GM19397 (cell line): ENCODE results near the gene MKI67.

Source experiments
- ATAC-seq: cut with Tn5 transposase; IDR thresholded peaks from one replicate; pipeline ENCODE4 v1.9.1; 2021; ENCODE audit warnings: mild to moderate bottlenecking, moderate library complexity; ENCODE audit not compliant: unreplicated experiment

The MKI67 gene

DNA sequence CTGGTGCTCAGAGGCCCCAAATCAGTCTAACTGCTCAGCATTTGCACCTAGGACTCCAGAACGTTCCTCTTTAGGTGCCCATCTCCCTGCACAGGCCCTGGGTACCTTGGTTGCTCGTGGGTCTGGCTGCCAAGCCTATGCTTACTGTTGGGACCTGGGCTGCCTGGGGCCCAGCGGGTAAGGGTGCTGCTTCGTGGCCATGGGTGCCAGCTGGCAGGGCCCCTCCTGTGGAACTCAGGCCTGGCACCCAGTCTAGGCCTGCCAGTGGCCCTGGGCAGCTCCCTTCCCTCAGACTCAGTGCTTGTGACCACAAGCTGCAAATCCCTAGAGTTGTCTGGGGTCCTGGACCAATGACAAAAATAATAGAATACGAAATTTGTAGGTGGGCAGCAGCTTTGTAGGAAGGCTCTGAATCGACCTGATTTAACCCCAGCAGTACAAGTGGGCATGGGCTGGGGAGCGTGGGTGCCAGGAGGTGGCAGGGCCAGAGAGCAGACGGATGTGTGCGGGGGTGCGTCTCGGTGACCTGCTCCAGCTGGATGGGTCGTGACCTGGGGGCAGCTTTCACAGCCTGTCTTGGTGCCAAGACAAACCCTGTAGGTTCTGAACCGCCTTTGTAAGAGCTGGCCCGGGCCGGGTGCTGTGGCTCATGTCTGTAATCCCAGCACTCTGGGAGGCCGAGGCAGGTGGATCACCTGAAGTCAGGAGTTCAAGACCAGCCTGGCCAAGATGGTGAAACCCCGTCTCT, 69.7 kb downstream of the MKI67 start:
- no peak for ATAC-seq

DNA sequence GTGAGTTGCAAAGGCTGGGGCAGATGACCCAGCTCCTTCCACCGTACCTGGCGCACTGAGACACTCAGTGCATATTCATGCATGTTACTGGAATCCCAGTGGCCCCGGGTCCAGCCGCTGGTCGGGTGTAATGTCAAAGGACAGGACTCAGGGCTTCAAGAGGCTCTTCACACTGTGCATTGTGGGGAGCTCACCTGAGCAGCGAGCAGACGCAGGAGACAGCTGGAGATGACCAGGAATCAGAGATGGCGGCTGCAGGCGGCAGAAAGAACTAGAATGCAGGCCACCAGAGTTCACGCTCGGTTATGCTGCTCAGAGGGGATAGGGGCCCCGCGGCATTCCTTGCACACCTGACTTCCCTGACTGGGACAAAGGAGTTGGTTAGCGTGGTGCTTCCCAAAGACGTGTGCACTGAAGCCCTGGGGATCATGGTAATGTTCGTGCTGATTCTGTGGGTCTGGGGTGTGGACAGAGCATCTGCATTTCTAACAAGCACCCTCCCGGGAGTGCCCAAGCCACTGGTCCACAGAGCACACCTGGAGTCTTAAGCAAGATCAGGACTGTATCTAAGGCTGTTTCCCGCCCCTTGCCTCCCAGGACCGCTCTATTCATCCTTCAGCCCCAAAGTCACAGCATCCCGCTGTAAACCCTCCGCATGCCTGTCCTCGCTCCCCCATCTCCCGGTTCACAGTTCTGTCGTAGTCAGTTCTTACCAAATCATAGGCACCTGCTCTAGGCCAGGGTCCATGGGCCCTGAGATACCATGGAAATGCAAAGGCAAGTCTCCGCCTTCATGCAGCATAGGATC, 71.0 kb downstream of the MKI67 start:
- no peak for ATAC-seq

DNA sequence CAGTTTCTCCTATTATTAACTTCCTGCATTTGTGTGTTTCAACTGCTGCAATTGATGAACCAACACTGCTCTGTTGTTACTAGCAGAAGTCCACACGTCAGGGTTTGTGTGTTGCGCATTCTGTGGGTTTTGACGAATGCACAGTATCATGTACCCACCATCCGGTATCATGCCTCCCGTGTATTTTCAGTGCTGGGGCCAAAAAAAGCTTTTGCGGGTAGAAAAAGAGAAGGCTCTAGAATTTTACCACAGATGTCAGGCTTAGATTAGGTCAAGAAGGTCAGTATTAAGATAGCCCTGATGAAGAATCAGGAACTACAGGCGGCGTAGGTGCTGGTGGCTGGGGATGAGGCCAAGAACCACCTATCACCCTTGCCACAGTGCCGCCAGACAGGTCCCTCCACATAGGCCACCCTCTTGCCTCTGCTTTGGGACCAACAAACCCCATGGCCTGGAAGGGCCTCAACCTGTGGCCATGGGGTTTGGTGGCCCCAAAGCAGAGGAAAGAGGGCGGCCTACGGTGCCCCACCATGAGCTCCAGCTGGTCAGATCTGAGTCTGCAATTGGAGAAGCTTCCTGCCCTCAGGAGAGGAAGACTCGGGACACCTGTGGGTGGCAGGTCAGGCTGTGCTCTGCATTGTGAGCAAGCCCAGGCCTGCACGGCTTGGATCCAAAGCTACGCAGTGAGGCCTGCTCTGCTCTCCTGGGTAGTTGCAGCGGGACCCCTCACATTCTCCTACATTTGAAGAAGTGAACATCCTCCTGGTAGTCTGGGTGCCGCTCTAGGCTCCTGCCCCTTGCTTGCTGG, 71.9 kb downstream of the MKI67 start:
- no peak for ATAC-seq

DNA sequence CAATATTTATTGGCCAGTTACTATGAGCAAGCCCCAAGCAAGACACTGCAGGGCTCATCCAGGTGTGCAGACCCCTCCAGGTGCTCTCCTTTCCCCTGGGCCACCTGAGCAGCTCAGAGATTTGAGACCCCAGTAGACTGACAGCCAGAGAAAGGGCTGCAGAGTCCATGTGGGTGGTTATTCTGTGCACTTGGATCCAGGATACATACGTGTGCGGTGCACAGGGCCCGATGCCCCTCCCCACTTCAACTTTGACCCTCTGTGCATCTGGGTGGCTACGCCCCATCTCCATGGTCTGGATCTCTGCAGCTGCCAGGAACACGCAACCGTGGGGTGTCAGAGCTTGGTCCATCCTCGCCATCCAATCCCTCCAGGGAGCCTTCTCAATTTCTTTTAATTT, 72.9 kb downstream of the MKI67 start:
- no peak for ATAC-seq

DNA sequence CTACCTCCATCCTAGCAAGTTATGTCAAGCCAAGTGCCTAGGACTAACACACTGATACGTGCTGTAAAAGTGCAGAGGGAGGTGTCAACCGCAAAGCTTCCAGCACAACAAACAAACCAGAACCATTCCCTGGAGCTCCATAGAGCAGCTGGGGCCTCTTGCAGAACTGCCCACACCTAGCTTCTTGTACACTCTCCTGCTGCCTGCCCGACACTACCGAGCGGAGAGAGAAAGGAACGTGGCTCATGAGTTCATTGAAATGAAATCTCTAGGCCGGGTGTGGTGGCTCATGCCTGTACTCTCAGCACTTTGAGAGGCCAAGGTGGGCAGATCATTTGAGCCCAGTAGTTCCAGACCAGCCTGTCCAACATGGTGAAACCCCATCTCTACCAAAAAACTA, 73.5 kb downstream of the MKI67 start:
- no peak for ATAC-seq

DNA sequence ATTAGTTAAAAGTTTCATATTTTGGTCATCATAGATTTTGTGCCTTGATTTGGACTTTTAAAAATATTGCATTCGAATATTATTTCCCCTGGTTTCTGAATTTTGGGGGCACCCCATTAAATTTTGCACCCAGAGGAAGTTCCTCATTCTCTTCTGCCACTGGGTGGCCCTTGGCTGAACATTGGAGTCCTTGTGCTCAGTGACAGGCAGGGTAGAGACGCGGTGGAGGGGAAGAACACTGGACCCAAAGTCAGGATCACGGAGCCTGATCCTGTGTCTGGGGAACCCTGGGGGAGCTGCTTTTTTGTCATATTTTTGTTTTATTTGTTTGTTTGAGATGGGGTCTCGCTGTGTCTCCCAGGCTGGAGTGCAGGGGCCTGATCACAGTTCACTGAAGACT, 74.7 kb downstream of the MKI67 start:
- ATAC-seq = no peak

DNA sequence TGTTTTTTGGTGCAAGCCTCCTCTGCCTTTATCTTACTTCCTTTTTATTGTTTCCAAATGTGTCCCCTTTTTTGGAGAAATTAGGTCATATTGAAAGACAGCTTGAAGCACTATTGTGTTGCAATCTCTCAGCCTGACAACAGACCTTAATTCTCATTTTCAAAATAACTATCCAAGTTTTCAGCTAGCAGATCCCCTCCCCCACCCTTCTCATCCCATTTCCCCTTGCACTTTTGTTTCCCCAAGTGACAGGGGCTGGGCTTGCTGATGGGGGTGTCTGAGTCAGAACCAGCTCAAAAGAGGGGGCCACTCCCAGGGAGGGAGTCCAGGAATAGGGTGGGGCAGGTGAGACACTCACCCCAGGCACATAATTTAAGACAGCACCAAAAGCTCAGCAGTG, 75.3 kb downstream of the MKI67 start:
- no peak for ATAC-seq

DNA sequence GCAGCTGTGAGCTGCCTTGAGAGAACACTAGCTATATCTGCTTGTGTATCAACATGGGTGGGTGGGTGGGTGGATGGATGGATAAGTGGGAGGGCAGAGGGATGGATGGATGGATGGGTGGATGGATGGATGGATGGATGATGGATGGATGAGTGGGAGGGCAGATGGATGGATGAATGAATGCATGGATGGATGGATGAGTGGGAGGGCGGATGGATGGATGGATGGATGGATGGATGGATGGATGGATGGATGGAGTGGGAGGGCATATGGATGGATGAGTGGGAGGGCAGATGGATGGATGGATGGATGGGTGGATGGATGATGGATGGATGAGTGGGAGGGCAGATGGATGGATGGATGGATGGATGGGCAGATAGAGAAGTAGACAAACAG, 76.1 kb downstream of the MKI67 start:
- no peak for ATAC-seq

DNA sequence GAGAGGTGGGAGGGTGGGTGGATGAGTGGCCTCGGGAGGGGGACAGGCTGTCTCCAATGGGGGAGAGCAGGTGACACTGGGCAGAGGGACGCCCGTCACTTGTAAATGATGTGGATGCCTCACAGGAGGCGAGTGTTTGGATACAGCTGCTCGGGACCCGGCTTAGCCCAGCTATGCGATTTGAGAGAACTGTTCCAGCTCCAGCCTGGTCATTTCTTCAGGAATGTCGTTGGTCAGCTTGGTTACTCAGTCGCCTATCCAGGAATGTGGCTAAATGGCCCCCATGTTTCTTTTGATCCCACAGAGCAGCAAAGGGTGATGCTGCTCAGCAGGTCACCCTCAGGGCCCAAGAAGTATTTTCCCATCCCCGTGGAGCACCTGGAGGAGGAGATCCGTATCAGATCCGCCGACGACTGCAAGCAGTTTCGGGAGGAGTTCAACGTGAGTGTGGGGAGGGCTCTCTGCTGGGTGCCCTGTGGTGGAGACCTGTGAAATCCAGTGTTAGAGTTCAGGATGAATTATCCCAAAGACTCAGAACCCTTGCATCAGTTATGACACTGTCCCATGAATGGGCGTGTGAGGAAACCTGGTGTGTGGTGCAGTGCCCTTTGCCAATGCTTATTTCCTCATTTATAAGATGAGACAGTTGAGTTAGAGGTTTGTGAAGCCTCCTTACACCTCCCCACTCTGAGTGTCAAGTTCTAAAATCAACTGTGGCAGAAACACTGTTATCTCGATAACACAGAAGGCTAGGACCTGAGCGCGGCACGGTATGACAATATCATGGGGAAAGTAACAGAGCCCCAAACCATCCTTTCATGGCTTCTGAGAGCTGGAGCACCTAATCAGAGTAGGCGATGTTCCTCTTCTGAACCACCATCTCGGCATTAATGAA, 76.8 kb downstream of the MKI67 start:
- ATAC-seq = no peak

DNA sequence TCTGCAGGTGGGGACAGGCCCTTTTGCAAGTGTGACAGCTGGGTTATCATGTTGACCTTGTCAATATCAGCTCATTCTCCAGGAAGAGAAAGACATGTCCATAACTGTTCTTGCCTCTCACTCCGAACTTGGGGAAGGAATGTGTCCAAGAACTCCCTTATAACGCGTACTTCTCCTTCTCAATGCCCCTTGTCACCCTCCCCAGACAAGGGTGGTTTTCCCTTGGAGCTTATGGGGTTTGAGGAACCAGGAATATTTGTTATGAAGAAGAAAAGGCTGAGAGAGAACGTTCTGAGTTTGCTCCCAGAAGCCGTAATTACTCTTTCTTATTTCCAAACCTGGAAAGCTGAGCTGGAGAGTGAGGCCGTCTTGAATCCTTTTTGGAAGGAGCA, 77.4 kb downstream of the MKI67 start:
- no peak for ATAC-seq

DNA sequence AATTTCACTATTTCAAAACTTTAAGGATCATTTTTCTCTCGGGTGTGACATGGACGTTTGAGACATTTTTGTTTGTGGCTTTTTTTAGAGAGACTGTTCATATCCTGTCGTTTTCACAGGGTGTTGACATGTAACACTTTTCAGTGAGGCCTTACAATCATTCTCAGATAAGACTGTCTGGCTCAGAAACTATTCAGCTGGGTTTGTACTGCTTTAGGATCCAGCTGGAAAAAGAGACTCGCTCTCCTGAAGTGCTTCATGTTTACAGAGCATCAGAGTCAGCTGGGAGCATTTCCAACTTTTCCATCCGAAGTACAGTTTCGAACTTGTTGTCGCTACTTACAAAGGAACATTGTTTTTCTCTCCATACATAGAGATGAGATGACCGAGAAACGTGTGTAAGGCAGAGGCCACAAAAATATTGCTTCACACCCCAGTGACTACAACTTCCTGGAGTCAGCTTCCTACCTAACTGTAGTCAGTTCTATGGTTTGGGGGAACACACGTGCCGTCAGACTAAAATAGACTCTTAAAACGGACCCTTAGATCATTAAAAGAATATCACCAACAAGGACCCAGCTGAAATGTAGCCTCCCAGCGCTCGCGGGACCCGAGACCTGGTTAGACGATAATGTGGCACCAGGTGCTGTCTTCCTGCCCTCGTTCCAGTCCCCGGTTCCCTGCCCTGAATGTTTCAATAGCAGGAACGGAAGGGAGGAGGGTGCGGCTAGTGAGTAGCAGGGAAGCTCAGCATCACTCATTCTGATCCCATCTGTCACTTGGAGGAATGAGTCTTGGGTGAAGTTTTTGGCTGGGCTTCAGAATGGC, 78.0 kb downstream of the MKI67 start:
- peak; percentile 17 for ATAC-seq

DNA sequence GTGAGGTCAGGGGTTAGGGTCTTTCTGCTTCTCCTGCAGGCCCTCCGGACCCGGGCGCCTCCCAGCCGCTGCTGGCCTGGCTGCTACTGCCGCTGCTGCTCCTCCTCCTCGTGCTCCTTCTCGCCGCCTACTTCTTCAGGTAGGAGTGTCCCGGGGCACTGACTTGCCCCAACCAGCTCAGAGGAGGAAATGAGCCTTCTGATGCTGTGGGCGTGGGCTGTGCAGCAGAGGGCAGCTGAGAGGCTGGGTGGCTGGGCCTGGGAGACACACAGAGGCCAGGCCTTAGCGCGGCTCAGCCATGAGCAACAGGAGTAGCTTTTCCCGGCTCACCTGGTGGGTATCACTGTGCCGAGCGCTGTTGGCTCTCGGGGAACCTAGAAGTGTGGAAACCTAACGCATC, 78.9 kb downstream of the MKI67 start:
- ATAC-seq = peak; percentile 99

DNA sequence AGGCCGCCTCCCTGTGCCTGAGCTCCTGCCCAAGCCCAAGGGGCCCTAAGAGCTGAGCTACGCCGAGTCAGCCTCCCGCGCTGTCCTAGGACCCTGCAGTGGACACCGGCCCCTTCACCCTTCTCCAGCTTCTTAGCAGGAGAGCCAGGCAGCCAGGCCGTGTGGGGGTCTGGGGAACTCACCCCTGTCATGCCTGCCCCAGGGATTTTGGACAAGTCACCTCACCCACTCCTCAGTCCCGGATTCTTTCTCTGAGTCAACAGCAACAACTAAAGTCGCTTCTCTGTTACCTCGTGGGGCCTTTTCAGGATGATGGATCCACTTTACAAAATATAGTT, 79.3 kb downstream of the MKI67 start:
- no peak for ATAC-seq
